ENCODE data around the gene TOP3A.

DNA sequence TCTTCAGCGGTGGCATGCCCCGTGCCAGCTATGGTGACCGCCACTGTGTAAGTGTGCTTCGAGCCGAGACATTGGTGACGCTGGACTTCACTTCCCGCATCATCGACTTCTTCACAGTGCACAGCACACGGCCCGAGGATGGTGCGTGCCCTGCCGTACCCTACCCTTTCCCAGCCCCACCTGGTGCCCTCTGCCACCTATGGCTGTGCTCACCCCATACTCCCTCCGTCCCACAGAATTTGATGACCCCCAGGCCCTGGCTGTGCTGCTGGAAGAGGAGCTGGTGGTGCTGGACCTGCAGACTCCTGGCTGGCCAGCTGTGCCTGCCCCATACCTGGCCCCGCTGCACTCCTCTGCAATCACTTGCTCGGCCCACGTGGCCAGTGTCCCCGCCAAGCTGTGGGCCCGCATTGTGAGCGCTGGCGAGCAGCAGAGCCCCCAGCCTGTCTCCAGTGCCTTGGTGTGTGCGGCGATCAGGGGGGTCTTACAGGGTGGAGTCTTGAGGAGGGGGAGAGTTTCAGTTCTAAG lies 79.9 kb downstream of the TOP3A start:
- TF ChIP-seq, protein P1, sequence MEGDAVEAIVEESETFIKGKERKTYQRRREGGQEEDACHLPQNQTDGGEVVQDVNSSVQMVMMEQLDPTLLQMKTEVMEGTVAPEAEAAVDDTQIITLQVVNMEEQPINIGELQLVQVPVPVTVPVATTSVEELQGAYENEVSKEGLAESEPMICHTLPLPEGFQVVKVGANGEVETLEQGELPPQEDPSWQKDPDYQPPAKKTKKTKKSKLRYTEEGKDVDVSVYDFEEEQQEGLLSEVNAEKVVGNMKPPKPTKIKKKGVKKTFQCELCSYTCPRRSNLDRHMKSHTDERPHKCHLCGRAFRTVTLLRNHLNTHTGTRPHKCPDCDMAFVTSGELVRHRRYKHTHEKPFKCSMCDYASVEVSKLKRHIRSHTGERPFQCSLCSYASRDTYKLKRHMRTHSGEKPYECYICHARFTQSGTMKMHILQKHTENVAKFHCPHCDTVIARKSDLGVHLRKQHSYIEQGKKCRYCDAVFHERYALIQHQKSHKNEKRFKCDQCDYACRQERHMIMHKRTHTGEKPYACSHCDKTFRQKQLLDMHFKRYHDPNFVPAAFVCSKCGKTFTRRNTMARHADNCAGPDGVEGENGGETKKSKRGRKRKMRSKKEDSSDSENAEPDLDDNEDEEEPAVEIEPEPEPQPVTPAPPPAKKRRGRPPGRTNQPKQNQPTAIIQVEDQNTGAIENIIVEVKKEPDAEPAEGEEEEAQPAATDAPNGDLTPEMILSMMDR (IDR thresholded peaks at IDR 0.05; ENCODE audit: low read length) = no peak
- no peak for TF ChIP-seq EZH2 (IDR thresholded peaks at IDR 0.05; ENCODE audit: borderline replicate concordance, low read length)
